Thymus (tissue), 11 donors: Measurements from ENCODE around the gene HOTAIR. TPM values are rescaled to one million over a fixed set of nuclear protein-coding genes. Genes with fewer than 3 reads are reported as not detected.

Experiments used
- DNase-seq, 9 donors: peaks; one replicate each; pipeline ENCODE4 v3.0.0-alpha.2; 2013; ENCODE audit warnings: low spot score in 9 of 9, low read depth in 6 of 9, missing footprints in 1 of 9
- H3K27ac ChIP-seq, 2 donors: one replicate each; pipeline ENCODE4 v1.5.1; 2013; ENCODE audit warnings: control low read depth in 1 of 2, low read depth in 1 of 2, low read length in 1 of 2, mild to moderate bottlenecking in 1 of 2, moderate library complexity in 1 of 2
- H3K27me3 ChIP-seq, 2 donors: one replicate each; pipeline ENCODE4 v1.5.1; 2013; ENCODE audit warnings: low read length in 1 of 2; ENCODE audit not compliant: control insufficient read depth in 2 of 2, insufficient read depth in 1 of 2
- H3K36me3 ChIP-seq, 2 donors: one replicate each; pipeline ENCODE4 v1.5.1; 2013; ENCODE audit warnings: low read length in 1 of 2, mild to moderate bottlenecking in 1 of 2, moderate library complexity in 1 of 2; ENCODE audit not compliant: control insufficient read depth in 2 of 2, insufficient read depth in 2 of 2
- H3K4me1 ChIP-seq, 2 donors: one replicate each; pipeline ENCODE4 v1.5.1; 2013; ENCODE audit warnings: low read length in 2 of 2; ENCODE audit not compliant: control insufficient read depth in 2 of 2, insufficient read depth in 2 of 2
- H3K4me3 ChIP-seq, 2 donors: one replicate each; pipeline ENCODE4 v1.5.1; 2013; ENCODE audit warnings: low read length in 2 of 2, control low read depth in 1 of 2, mild to moderate bottlenecking in 1 of 2
- H3K9me3 ChIP-seq, 2 donors: one replicate each; pipeline ENCODE4 v1.5.1; 2013; ENCODE audit warnings: low read length in 1 of 2, mild to moderate bottlenecking in 1 of 2; ENCODE audit not compliant: control insufficient read depth in 2 of 2, insufficient read depth in 1 of 2
- WGBS: extraction: QIAGEN DNeasy Blood & Tissue Kit; methylation state at CpG from one replicate; pipeline ENCODE4 v1.1.7; 2013; 5-methylcytosine and 5-hydroxymethylcytosine counted together
- polyA plus RNA-seq: library from polyadenylated mRNA; stranded (reverse); fragments of 200-250 nt; gene quantifications from one replicate; pipeline ENCODE4 v1.2.3, GENCODE V29; 2013
- total RNA-seq: library from RNA; stranded (reverse); fragments of 120-200 nt; gene quantifications from one replicate; pipeline ENCODE4 v1.2.4, GENCODE V29; 2013
- donor health status: healthy.

The HOTAIR gene
- total and polyA plus RNA-seq, 2 donors: 0.25 TPM; not detected in 1

DNA sequence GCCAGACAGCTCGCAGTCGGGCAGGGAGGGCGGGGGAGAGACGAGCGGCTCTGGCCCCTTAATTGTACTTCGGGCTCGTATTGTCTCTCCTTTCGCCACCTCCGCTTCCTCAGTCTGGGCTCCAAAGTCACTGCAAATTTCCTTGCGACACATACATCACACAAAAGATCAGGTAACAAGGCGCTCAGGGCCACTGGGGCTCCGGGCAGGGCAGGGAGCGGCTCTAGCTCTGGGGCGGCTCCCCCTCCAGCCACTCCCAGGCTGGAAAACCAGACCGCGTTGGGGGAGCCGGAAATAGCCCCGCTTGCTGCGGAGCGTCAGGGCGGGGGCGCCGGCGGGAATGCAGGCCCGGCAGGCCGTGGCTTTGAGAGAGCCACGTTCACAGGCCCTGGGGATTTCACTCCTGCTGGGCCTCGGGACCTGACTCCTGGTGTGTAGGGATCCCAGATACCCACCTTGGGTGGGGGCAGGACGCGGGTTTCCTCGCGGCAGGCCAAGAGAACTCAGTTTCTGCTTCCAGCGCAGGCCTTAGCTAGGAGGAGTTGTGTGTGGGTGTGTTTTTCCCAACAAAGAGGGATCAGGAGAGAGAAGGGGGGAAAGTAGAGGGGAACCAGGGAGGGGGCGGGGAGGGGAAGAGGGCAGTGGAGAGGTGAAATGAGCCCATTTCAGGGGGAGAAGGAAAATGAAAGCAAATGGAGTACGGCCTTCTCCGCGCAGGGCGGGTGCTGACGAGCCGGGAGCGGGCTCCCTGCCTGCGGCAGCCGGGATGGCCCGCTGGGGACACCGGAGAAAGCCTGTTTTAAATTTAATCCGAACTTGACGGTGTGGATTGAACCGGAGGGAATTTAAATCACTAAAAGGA, 20.9 kb upstream of the HOTAIR start:
- Histone ChIP-seq H3K4me3 (peak overlapping the region in 1 of 2 donors; percentile 44), H3K36me3 (no peaks in the 10 kb centered on the region), H3K9me3 (peaks cover 0 to 24% of the 10 kb centered on the region in 2 donors), H3K4me1 (peaks cover 0 to 12% of the 10 kb centered on the region in 2 donors), H3K27me3 (peaks cover 79 to 100% of the 10 kb centered on the region in 2 donors), H3K27ac (no peak overlapping the region)
- WGBS: 2% methylated on average over 48 of the region's 48 CpGs
- DNase-seq: no peak

DNA sequence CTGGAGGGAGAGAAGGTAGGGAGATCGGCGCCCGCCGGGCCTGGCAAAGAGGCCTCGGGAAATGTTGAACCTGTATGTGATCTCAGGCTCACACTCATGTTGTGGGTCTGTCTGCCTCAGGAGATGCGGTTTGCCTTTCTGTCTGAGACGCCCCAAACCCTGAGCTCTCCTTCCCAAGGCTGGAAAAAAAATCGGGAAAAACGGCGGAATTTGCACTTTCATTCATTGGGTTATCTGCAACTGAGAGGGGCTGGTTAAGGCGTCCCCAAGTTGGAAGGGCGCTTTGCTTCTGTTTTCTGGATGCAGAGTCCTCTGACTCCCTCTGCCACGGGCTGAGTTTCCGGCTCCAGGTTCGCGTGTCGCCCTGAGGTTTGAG, 20.2 kb upstream of the HOTAIR start:
- Histone ChIP-seq H3K36me3 (no peaks in the 10 kb centered on the region), H3K4me3 (peak overlapping the region in 1 of 2 donors; percentile 44), H3K27ac (no peak overlapping the region), H3K4me1 (peaks cover 0 to 12% of the 10 kb centered on the region in 2 donors), H3K27me3 (peaks cover 79 to 100% of the 10 kb centered on the region in 2 donors), H3K9me3 (peaks cover 0 to 24% of the 10 kb centered on the region in 2 donors)
- no peak for DNase-seq
- WGBS: 4% methylated on average over 17 of the region's 17 CpGs

DNA sequence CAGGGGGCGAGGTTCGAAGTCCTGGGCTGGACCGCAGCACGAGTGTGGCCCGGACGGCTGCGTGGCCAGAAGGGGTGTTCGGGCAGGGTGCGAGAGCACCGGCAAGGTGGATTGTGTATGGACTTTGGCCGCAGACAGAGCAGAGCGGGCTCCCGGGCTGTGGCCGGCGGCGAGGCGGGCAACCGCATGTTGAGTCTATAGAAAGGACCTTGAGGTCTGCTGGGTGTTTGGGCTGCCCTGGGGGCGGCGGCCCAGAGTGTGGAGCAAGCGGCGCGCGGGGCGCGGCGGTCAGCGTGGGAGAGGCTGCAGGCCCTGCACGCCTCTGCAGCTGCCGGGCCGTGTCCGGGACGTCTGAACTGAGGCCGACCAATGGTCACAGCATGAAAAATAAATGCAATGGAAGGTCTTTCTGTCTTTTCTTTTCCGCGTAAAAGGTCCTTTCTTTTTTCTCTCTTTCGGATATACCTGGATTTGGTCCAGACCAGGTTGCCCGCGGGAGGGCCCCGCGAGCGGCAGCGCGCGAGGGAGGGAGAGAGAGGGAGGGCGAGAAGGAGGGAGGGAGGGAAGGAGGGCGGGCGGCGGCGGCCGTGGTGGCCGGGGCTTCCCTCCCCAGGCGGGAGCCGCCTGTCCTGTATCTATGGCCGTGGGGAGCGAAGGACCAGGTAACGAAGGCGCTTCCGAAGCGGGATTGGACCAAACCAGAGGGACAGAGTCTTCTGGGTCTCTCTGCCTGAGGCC, 19.7 kb upstream of the HOTAIR start:
- peaks cover 0 to 24% of the 10 kb centered on the region in 2 donors for H3K9me3 ChIP-seq
- no peak for DNase-seq
- H3K4me1 ChIP-seq: peaks cover 0 to 12% of the 10 kb centered on the region in 2 donors
- H3K36me3 ChIP-seq: no peaks in the 10 kb centered on the region
- H3K27ac ChIP-seq: no peak overlapping the region
- peaks cover 82 to 100% of the 10 kb centered on the region in 2 donors for H3K27me3 ChIP-seq
- 7% methylated on average over 60 of the region's 60 CpGs for WGBS
- no peak overlapping the region for H3K4me3 ChIP-seq

DNA sequence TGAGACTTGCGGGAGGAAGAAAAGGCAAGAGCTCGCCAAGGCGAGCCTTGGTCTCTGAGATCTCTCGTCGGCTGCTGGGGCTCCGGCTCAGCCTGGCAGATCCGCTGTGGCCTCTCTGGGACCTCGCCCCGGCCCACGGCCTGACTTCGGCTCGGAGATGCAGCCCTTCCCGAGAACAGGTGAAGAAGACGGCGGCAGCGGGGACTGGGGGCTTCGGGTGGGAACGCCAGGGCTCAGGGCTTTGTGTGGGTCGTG, 19.2 kb upstream of the HOTAIR start:
- Histone ChIP-seq H3K9me3 (peaks cover 1 to 24% of the 10 kb centered on the region in 2 donors), H3K27me3 (peaks cover 86 to 100% of the 10 kb centered on the region in 2 donors), H3K4me3 (no peak overlapping the region), H3K36me3 (no peaks in the 10 kb centered on the region), H3K4me1 (peaks cover 0 to 14% of the 10 kb centered on the region in 2 donors), H3K27ac (no peak overlapping the region)
- 7% methylated on average over 19 of the region's 19 CpGs for WGBS
- DNase-seq: no peak

DNA sequence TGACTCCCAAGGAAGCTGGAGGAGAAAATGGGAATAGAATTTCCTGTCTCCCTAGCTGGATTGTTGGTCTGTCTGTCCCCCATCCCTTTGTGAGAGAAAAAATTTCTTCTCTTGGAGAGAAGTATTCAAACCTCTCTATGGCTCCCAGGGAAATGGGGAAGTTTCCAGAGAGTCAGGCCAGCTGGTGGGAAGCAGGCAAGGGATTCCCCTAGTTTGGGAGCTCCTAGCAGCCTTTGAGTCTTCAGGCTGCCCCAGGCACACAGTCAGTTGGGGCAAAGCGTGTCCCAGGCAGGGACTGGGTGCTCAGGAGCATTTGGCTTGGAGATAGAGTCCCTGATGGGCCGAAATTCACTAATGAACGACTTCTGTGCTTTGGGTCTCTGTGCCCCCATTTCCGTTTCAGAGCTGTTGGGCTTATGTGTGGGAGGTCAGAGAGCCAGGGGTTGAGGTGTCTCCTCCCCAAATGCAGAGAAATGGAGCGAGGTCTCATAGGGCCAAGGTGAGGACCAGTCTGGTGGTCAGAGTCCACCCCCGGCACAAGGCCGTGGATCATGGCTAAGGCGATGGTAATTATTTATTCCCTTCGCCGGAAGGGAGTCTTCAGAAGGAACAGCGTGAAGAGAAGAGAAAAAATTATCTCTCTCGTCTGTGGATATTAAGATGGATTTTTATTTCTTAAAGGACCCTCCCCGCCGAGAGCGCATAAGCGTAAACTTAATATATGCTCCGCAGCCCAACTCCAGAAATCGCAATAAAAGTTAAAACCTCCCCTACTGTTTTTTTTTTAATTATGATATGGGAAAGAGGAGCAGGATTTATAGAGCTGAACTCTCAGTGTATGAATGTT, 18.6 kb upstream of the HOTAIR start:
- H3K27ac ChIP-seq: no peak overlapping the region
- DNase-seq: no peak
- peaks cover 1 to 24% of the 10 kb centered on the region in 2 donors for H3K9me3 ChIP-seq
- no peak overlapping the region for H3K4me3 ChIP-seq
- peaks cover 0 to 16% of the 10 kb centered on the region in 2 donors for H3K4me1 ChIP-seq
- no peaks in the 10 kb centered on the region for H3K36me3 ChIP-seq
- 32% methylated on average over 18 of the region's 18 CpGs for WGBS
- peaks cover 87 to 100% of the 10 kb centered on the region in 2 donors for H3K27me3 ChIP-seq

DNA sequence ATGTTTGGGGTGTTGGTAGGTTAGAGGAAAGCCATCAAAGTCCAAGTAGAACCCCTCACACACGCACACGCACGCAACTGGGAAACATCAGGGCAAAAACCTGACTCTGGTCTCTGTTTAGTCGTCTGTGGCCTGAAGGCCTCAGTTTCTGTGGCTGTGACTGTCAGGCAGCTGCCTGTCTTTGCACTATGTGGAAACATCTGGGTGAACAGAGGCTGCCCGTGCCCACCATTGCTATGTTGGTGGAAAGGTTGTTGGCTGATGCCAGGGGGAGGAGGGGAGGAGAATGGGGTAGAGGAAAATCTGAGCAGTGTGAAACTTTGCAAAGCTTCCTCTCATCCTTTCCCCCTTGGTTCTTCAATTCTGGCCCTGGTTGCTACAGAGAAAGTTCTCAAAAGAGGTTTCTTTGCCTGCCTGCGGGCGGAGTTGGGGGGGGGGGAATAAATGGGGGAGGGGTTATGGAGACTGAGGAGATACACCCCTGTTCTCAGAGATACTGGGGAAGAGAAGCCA, 17.7 kb upstream of the HOTAIR start:
- Histone ChIP-seq H3K9me3 (peaks cover 1 to 24% of the 10 kb centered on the region in 2 donors), H3K4me1 (peaks cover 0 to 16% of the 10 kb centered on the region in 2 donors), H3K27ac (no peak overlapping the region), H3K4me3 (no peak overlapping the region), H3K27me3 (peaks cover 88 to 100% of the 10 kb centered on the region in 2 donors), H3K36me3 (no peaks in the 10 kb centered on the region)
- DNase-seq: no peak
- 28% methylated on average over 7 of the region's 7 CpGs for WGBS

DNA sequence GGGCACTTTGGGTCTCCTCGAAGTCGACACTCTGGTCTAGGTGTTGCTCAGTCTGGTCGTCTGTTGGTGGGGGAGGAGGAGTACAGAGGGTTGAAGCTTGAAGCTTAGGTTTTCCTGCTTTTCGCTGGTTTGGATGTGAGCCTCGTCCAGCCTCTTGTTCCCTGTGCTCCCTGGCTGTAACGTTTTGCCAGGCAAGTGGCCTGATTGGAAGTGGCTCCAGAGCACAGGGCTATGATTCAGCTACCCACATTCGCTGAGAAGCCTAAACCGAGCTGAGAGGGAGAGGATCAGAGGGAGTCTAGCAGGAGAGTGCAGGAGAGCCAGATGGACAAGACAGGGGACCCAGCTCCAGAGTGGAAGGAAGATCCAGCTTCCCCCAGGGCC, 16.3 kb upstream of the HOTAIR start:
- peaks cover 89 to 100% of the 10 kb centered on the region in 2 donors for H3K27me3 ChIP-seq
- no peaks in the 10 kb centered on the region for H3K36me3 ChIP-seq
- no peak for DNase-seq
- H3K27ac ChIP-seq: no peak overlapping the region
- 3% methylated on average over 8 of the region's 8 CpGs for whole genome bisulfite sequencing
- no peak overlapping the region for H3K4me3 ChIP-seq
- H3K4me1 ChIP-seq: peaks cover 0 to 12% of the 10 kb centered on the region in 2 donors
- H3K9me3 ChIP-seq: peaks cover 1 to 14% of the 10 kb centered on the region in 2 donors

DNA sequence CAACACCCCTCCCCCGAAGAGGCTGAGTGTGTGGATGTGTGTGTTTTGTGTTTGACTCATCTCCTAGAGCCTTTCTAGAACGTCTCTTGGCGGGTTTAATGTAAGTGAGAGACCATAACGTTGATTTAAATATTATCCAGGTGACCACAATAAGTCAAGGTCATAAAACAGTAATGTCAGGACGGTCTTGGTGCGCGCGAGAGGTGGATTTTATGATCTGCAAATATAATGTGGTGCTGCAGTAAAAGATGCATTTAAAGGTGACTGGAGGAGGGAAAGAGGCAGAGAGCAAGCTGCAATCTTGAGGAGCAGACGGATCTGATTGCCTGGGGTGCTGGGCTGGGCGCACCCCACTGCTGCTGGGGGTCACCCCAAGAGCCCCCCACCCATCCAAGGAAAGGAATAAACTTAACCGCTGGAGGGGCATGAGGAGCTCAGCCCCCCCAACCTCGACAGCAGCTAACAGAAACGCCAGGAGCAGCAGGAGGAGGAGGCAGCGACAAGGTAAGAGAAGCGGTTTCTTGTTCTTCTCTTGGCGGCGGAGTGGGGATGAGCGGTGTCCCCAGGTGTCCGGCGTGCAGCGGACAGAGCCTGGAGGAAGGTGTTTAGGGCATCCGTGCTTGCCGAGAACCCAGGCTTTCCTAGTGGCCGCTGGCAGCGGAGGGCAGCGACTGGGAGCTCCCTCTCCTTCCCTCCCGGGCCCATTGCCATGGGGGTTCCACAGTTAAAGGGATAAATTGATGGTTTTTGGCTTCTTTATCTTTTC, 15.7 kb upstream of the HOTAIR start:
- Histone ChIP-seq H3K9me3 (peaks cover 3 to 14% of the 10 kb centered on the region in 2 donors), H3K36me3 (no peaks in the 10 kb centered on the region), H3K4me3 (no peak overlapping the region), H3K27me3 (peaks cover 90 to 100% of the 10 kb centered on the region in 2 donors), H3K27ac (no peak overlapping the region), H3K4me1 (peaks cover 0 to 10% of the 10 kb centered on the region in 2 donors)
- DNase-seq: no peak
- 11% methylated on average over 27 of the region's 27 CpGs for WGBS
